NCI-H460 (cell line): ENCODE measurements around the gene FOXE3. TPM values are rescaled to one million over a fixed set of nuclear protein-coding genes. Genes with fewer than 3 reads are reported as not detected.
A peak's percentile ranks its signal among the peaks of the same experiment; 100 is the strongest.

ENCODE experiments used
- DNase-seq: peaks from one replicate; pipeline ENCODE4 v3.0.0-alpha.2; 2016; ENCODE audit warnings: low read depth; ENCODE audit errors: extremely low read depth
- polyA plus RNA-seq: library from polyadenylated mRNA; depleted of rRNA; stranded (reverse); fragments of >200 nt; gene quantifications from 2 replicates; pipeline ENCODE4 v1.2.3, GENCODE V29; 2014; cell fraction: nucleus; rRNA removed
- total RNA-seq: library from RNA; depleted of rRNA; stranded (reverse); fragments of >200 nt; shearing (Covaris generic); gene quantifications from 2 replicates; pipeline ENCODE4 v1.2.3, GENCODE V29; 2014; rRNA removed

The FOXE3 gene
- total RNA-seq, result not detected in 2 replicates
- not detected in 2 replicates for polyA plus RNA-seq

DNA sequence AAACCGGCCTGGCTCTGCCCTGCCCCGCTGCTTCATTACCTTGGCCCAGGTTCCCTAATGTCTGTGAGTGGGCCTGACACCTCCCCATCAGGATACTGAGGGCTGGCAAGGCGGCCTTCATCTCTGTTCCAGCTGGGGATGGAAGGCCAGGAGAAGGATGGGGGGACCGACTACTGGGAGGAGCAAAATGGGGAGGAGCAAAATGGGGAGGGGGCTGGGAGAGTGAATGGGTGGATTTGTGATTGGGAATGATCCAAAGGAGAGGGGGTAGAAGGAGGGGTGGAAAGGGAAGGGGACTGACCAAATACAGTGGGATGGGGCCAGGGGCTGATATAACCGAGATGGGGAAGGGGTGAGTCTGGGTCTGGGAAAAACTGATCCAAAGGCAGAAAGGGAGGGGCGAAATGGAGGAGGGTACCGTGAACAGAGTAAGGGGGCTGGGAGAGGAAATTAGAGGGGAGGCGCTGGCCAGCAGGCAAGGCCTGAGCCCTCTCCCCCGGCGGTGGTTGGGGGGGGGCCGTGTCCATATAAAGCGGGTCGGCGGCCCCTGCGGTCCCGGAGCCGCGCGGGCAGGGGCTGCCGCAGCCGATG is at the start of gene FOXE3:
FOXE3 (plus strand) TSS at position 558 of the 591 bp plus-strand sequence; CDS start at position 589, 31 bp downstream.
- no peak for DNase-seq

DNA sequence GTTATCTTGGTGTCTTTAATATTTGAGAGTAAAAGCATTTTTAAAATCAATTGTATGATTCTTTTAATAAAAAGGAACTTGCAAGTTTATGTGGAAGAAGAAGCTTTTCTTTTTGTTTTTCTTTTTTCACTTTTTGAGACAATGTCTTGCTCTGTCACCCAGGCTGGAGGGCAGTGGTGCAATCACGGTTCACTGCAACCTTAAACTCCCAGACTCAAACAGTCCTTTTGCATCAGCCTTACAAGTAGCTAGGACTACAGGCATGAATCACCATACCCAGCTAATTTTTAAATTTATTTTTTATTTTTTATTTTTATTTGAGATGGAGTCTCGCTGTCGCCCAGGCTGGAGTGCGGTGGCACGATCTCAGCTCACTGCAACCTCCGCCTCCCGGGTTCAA is 48.4 kb upstream of the FOXE3 start:
- DNase-seq, result no peak

DNA sequence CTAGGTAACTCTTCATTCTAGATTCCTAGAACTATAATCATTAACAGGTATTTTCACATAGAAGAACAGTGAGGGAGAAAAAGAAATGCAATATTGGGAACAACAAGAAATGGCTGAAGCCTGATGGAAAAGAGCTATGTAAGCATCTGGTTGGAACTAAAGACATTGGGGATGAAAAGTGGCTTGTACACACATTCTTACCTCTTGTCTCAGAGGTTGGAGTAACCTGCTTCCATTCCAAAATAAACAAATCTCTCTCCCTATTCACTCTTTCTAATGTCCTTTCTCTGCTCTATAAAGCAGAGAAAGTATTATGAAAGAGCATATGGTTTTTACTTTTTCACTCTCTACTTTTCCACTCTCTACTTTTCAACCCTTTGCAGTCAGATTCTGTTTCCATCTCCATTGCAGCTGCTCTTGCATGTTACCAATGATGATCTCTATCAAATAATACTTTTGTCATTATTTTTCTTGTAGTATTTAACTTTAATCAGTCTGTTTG is 45.0 kb upstream of the FOXE3 start:
- DNase-seq, result no peak

- DNase-seq, result no peak
Observed at GRCh38 chr1:47374501-47374900, 41.6 kb upstream of the FOXE3 start.

- DNase-seq, result no peak
Observed at GRCh38 chr1:47378147-47378546, 37.9 kb upstream of the FOXE3 start.

DNA sequence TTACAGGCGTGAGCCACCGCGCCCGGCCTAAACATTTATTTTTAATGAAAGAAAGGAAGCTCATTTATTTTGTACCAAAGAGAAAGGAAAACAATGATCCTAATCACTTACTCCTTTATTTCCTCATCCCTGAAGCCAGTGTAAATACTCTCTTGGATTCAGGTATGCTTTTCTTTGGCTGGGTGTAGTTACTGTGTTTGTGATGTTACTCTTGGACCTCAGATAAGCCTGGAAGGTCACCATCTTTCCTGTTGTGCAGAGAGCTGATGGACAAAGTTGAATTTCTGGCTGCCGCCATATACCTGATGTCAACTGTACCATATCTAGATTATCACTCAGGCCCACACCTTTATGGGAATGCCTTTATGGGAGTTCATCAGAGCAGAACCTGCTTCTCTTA is 35.4 kb upstream of the FOXE3 start:
- no peak for DNase-seq

GRCh38 chr1:47382399-47382983 is 33.6 kb upstream of the FOXE3 start:
- DNase-seq, result no peak

DNA sequence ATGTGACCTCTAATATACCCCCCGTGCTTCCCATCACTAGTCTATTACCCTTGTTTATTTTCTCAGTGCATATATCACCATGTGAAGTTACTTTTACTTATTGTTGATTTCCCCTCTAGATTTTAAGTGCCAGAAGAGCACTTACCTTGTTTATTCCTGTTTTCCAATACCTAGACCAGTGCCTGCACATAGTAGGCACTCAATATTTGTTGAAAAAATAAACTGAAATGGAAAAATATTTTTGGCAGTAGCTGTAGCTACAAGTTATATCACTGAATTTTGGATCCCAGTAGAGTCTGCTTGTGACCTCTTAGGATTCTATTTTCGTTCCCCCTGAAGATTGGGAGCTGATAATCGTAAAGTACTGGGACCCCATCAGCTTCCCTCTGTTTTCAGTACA is 32.0 kb upstream of the FOXE3 start:
- DNase-seq, result no peak

DNA sequence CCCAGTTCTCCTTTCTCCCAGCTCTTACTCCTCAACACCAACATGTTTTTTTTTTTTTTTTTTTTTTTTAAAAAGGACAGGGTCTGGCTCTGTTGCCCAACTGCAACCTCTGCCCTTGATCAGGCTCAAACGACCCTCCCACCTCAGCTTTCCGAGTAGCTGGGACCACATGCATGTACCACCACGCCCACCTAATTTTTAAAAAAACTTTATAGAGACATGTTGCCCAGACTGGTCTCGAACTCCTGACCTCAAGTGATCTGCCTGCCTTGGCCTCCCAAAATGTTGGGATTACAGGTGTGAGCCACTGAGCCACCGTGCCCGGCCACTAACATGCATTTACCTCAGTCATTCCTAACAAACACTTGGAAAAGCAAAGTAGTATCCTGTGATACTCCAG is 31.1 kb upstream of the FOXE3 start:
- DNase-seq, result no peak

DNA sequence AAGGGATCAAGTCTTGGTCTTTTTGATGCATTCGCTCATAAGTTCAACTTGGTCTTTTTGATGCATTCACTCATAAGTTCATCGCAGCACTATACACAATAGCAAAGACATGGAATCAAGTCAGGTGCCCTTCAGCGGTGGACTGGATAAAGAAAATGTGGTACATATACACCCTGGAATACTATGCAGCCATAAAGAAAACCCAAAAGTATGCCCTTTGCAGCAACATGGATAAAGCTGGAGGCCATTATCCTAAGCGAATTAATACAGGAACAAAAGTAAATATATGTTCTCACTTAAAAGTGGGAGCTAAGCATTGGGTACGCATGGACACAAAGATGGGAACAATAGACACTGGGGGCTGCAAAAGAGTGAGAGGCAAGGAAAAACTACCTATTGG is 29.8 kb upstream of the FOXE3 start:
- DNase-seq, result no peak

DNA sequence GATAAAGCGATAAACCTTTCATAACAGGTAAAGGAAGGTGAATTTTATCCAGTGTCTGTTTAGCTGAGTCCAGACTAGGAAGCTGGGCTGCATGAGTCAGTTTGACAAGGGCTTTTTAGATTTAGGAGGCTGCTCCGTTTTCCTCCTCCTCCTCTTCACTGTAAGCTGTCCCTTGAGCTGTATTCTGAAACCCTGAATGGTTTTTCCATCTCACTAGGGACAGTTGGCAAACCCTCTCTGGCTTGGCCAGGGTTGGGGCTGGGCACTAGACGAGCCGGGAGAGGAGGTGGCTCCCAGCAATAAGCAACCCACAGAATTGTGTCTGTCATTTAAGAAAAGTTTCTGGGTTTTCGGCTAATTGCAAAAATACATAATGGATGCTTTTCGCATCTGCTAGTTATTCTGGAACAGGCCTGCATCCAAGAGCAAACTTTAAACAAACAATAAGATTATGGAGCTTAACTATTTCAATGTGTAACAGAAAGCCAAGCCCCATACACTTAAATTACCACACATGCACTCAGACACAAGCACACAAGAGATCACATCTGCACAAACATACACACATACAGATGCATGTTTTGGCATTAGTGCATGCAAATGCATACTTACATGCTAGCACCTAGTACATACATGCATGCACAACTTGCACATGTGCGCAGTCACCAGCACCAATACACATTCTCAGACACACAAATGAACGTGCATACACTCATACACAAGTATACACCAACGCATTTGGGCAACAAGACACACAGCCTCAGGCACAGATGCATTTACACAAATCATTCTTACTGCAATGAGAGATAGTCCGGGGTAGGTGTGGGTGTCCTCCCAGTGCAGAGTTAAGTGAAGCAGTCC is 27.8 kb upstream of the FOXE3 start:
- DNase-seq, result no peak

DNA sequence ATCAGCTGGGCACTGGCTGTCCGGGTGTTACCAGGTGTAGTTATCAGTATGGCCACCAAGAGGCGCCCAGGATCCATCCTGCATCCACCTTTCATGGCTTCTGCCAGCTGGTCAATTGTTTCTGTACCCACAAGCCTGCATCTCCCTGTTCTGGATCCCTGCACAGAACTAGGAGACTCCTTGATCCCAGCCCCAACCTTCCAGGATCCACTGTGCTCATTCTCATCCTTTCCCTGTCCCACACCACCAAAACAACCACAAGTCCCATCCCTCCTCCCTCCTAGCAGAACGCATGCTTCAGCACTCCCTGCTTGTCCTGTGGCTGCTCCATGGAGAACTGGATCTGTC is 27.2 kb upstream of the FOXE3 start:
- DNase-seq, result peak; percentile 53

DNA sequence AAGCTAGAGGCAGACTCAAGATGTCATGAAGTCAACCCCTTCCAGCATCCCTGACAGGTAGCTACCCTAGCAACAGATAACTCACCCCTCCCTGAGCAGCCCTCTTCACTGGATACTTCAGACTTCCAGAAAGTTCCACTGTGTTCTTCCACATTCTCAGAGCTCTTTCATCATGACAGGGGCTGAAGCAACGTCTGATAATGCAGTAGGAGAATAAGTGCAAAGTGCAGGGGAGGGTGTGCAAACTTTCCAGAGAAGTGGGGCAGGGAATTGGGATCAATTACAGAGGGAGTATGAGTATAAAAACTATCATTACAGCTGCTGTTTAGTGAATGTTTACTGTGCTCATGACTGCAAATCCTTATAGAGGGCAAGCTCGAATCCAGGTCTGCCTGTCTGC is 26.4 kb upstream of the FOXE3 start:
- DNase-seq, result no peak

- no peak for DNase-seq
Observed at GRCh38 chr1:47390843-47391242, 25.2 kb upstream of the FOXE3 start.

DNA sequence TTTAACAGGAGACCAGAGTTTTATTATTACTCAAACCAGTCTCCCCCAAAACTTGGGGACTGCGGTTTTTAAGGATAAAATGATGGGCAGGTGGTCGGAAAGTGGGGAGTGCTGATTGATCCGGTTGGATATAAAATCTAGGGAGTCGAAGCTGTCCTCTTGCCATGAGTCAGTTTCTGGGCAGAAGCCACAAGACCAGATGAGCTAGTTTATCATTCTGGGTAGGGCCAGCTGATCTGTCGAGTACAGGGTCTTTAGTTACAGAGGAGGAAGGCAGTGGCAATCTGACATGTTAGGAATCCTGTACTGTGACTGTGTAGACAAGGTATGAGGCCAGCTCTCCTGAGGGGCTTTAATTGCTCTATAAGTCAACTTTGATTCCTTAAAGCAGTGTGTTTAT is 22.9 kb upstream of the FOXE3 start:
- DNase-seq, result no peak

GRCh38 chr1:47395433-47395832 is 20.7 kb upstream of the FOXE3 start:
- no peak for DNase-seq

DNA sequence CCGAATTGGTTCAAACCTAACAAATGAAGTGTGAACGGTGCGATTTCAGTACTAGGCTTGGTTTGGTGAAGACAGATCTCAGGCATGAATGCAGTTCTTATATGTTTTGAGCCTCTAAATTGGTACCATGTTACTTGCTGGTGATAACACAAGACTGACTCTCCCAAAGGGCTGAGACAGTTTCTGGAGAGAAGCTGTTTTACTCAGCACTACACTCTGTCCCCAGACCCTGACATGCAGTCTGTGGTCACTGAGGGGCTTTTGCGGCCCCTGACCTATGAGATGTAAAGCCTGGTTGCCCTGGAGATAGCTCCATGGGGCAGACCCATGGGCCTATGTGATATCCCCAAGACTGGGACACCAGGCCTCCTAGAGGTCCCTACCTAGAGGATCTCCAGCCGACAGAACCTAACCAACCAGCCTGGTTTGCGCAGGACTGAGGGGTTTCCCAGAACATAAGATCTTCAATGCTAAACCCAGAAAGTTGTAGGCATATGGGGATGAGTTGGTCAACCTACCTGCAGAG is 19.4 kb upstream of the FOXE3 start:
- DNase-seq, result no peak

DNA sequence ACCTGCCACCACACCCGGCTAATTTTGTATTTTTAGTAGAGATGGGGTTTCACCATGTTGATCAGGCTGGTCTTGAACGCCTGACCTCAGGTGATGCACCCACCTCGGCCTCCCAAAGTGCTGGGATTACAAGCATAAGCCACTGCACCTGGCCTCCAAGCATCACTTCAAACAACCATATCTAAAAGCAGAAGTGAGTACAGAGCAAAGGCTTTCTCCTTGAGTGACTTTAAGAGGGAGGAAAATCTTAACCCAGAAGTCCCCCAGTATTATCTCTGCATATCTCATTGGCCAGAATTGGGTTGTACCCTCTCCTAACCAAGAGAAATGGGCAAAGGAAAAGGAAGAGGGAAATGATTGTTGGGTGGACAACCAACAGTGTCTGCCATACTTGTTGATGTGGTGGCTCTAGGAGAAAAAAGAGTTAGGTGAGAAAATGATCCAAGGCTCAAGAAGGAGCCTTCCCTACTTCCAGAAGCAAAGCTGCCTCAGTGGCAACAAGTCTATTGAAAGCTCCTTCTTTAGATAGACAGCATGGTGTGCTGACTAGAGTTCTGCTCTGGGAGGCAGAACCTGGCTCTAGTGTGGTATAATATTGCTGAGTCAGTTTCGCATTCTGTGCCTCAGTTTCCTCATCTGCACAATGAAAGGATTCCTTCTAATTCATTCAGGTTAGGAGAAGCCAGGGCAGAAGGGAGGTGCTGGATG is 16.8 kb upstream of the FOXE3 start:
- DNase-seq, result no peak

DNA sequence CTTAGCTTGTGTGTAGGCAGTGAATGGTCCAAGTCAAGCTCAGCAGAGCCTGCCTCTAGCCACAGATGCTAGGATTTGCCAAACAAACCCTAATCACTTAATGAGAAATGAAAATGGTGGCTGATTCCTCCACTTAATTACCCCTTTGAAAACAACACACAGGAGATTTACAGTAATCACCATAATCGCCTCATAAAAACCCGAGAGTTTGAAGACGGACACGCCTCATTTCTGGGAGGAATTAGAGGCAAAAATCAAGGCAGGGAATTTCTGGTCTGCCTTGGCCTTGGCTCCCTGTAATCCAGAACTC is 16.3 kb upstream of the FOXE3 start:
- DNase-seq, result no peak

- DNase-seq, result no peak
Observed at GRCh38 chr1:47401761-47402160, 14.3 kb upstream of the FOXE3 start.

GRCh38 chr1:47402591-47402990 is 13.5 kb upstream of the FOXE3 start:
- DNase-seq, result no peak
